GM21367 (cell line): ENCODE measurements around the gene RAD17.
"Not testable (repeated sequence)": the region's sequence is repeated elsewhere in the genome, so short reads cannot be mapped to it uniquely, and the experiment has no call there.

Source experiments
- ATAC-seq: cut with Tn5 transposase; IDR thresholded peaks from one replicate; pipeline ENCODE4 v1.9.1; 2021; ENCODE audit not compliant: unreplicated experiment

The RAD17 gene

DNA sequence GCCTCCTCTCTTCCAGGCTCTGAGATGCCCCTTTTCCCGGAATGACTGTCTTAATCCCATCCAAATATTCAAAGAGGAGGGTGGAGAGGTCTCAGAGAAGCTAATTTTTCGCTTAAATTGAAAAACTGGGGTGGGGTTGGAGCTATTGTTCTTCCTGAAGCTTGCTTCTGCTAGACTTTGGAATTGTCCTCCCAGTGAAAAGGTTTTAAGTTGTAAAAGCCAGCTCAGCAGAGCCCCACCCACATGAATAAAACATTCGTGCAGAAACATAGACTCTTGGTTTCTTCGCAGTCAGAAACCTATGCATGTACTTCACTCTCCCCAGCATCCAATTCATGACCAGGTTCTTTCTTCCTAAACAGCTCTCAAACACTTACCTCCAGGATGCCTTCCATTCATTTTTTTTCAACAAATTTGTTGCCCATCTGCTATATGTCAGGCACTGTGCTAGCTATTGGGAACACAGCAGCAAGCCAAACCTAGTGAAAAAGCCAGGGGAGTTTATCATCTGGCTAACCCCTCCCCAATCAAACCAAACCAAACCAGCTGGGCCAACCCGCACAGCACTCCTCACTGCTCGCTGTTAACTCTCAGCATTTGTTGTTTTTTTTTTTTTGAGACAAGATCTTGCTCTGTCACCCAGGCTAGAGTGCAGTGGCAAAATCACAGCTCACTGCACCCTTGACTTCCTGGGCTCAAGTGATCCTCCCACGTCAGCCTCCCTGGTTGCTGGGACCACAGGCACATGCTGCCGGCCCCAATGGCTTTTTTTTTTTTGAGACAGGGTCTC lies 85.0 kb downstream of the RAD17 start:
- no peak for ATAC-seq

DNA sequence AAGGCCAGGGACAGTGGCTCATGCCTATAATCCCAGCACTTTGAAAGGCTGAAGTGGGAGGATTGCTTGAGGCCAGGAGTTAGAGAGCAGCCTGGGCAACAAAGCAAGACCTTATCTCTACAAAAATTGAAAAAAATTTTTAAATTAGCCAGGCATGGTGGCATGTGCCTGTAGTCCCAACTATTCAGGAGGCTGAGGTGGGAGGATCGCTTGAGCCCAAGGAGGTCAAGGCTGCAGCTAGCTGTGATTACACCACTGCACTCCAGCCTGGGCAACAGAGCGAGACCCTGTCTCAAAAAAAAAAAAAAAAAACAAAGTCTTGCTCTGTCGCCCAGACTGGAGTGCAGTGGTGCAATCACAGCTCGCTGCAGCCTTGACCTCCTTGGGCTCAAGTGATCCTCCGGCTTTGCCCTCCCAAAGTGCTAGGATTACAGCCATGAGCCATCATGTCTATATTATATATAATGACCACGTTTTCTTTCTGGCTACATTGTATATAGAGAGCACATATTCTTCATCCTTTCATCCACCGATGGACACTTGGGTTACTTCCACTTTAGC lies 85.9 kb downstream of the RAD17 start:
- ATAC-seq, result not testable (repeated sequence)

DNA sequence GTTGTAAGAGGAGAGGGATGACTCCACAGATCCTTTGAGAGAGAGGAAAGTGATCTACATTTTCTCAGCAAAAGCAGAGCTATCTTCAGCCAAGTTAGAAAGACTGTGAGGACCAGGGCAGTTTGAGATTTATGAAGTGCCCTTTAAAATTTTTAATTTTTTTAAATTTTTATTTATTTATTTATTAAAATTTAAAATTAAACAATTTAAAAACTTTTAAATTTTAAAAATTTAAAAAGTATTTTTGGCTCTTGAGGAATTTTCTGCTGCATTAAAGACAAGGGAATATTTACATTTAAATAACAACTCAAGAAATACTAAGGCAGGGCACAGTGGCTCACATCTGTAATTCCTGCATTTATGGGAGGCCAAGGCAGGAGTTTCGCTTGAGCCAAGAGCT lies 92.6 kb downstream of the RAD17 start:
- ATAC-seq, result no peak
